A549 (cell line): ENCODE measurements around the gene DPM3. TPM values are rescaled to one million over a fixed set of nuclear protein-coding genes. Genes with fewer than 3 reads are reported as not detected.
"Not testable (repeated sequence)": the region's sequence is repeated elsewhere in the genome, so short reads cannot be mapped to it uniquely, and the experiment has no call there.

Experiments used
- ATAC-seq, 2 experiments: fragments of 200-7000 bp in 1 of 2; fragments of >200 bp in 1 of 2; cut with Nextera tagmentation in 1 of 2; cut with Tn5 transposase in 1 of 2; 3 replicates each; pipeline versions ENCODE4 v1.8.0 to v1.9.1; 2018 to 2020; ENCODE audit warnings: mild to moderate bottlenecking in 1 of 2, moderate library complexity in 1 of 2
- CTCF ChIA-PET: fragments of 300-600 bp; sonication (Branson Sonifier 250); formaldehyde crosslinking; extraction: SDS; loops from one replicate; lab custom pipeline; 2021; ENCODE audit warnings: antibody characterized with exemption, inconsistent platforms; lab: Yijun Ruan, JAX
- POLR2A ChIA-PET: fragments of 350-600 bp; formaldehyde crosslinking; extraction: SDS; loops from one replicate; lab custom pipeline; 2021; ENCODE audit warnings: antibody characterized with exemption, inconsistent platforms; lab: Yijun Ruan, JAX
- DNase-seq, 2 experiments: peaks; one replicate each; pipeline versions ENCODE4 v3.0.0 to v3.0.0-alpha.2; 2011 to 2016; ENCODE audit warnings: low read depth in 1 of 2, low spot score in 1 of 2
- FAIRE-seq: peaks from 2 replicates; lab custom pipeline; 2011; peaks lifted over from hg19 to GRCh38; lab: Jason Lieb, UNC
- H3K27ac ChIP-seq, 2 experiments: fragments of >200 bp; sonication (Bioruptor Twin); formaldehyde crosslinking; 3 replicates each; pipeline ENCODE4 v1.5.1; 2016 to 2017
- H3K4me1 ChIP-seq: fragments of >200 bp; sonication (Bioruptor Twin); formaldehyde crosslinking; 3 replicates; pipeline ENCODE4 v1.6.1; 2016
- H3K4me2 ChIP-seq: fragments of >200 bp; sonication (Bioruptor Twin); formaldehyde crosslinking; 3 replicates; pipeline ENCODE4 v1.6.1; 2016
- H3K4me3 ChIP-seq: fragments of >200 bp; sonication (Bioruptor Twin); formaldehyde crosslinking; 3 replicates; pipeline ENCODE4 v1.5.1; 2016
- H3K9me3 ChIP-seq: fragments of >200 bp; sonication (Bioruptor Twin); formaldehyde crosslinking; 3 replicates; pipeline ENCODE4 v1.6.1; 2016
- CEBPB ChIP-seq, 2 experiments: fragments of >200 bp in 1 of 2; sonication (Bioruptor Twin) in 1 of 2; formaldehyde crosslinking in 1 of 2; IDR thresholded peaks; 2 replicates each; pipeline ENCODE4 v1.6.1; 2012 to 2016
- CHD4 ChIP-seq: fragments of 200-600 bp; sonication (generic); IDR thresholded peaks from 2 replicates; pipeline ENCODE4 v1.6.1; 2016; ENCODE audit warnings: antibody characterized with exemption, mild to moderate bottlenecking, borderline replicate concordance
- EHMT2 ChIP-seq: fragments of 200-600 bp; sonication (generic); IDR thresholded peaks from 2 replicates; pipeline ENCODE4 v1.6.1; 2016; ENCODE audit warnings: antibody characterized with exemption, low read depth, mild to moderate bottlenecking, moderate library complexity
- FOSL2 ChIP-seq, 2 experiments: fragments of 450-650 bp in 1 of 2; fragments of >200 bp in 1 of 2; sonication (Bioruptor Twin) in 1 of 2; formaldehyde crosslinking; IDR thresholded peaks; 2 replicates each; pipeline versions ENCODE4 v1.5.0 to v1.6.1; 2016 to 2020; ENCODE audit warnings: mild to moderate bottlenecking in 1 of 2, moderate library complexity in 1 of 2
- NFE2L2 ChIP-seq: fragments of 150-350 bp; conservative IDR thresholded peaks from 2 replicates; pipeline ENCODE4 v1.6.1; 2014; ENCODE audit warnings: low read length
- NPAS2 ChIP-seq: fragments of 250-450 bp; sonication (Bioruptor Pico); IDR thresholded peaks from 2 replicates; pipeline ENCODE4 v1.8.0; 2022; ENCODE audit warnings: mild to moderate bottlenecking, moderate library complexity, borderline replicate concordance
- NR3C1 ChIP-seq: fragments of >200 bp; sonication (Bioruptor Twin); formaldehyde crosslinking; IDR thresholded peaks from 3 replicates; pipeline ENCODE4 v1.6.1; 2017
- POLR2A ChIP-seq: IDR thresholded peaks from 2 replicates; pipeline ENCODE4 v1.6.1; 2012; ENCODE audit warnings: mild to moderate bottlenecking, low read length
- RAD21 ChIP-seq, 2 experiments: fragments of >200 bp in 1 of 2; sonication (Bioruptor Twin) in 1 of 2; formaldehyde crosslinking in 1 of 2; IDR thresholded peaks in 1 of 2; conservative IDR thresholded peaks in 1 of 2; 2 replicates in 1 of 2; 3 replicates in 1 of 2; pipeline ENCODE4 v1.6.1; 2012 to 2018; ENCODE audit warnings: inconsistent platforms in 1 of 2
- RARB ChIP-seq: fragments of 250-450 bp; sonication (Bioruptor Pico); IDR thresholded peaks from 2 replicates; pipeline ENCODE4 v1.8.0; 2021; ENCODE audit warnings: mild to moderate bottlenecking, moderate library complexity
- SMC3 ChIP-seq: fragments of >200 bp; sonication (Bioruptor Twin); formaldehyde crosslinking; IDR thresholded peaks from 3 replicates; pipeline ENCODE4 v1.6.1; 2018; ENCODE audit warnings: inconsistent platforms
- SREBF2 ChIP-seq: fragments of 450-650 bp; IDR thresholded peaks from 2 replicates; pipeline ENCODE4 v1.6.1; 2014; ENCODE audit warnings: mild to moderate bottlenecking, moderate library complexity
- TFCP2L1 ChIP-seq: fragments of 250-450 bp; sonication (Bioruptor Pico); IDR thresholded peaks from 2 replicates; pipeline ENCODE4 v1.5.0; 2021; ENCODE audit warnings: mild to moderate bottlenecking
- WGBS: methylation state at CpG from one replicate; pipeline ENCODE4 v1.1.6; 2017; ENCODE audit errors: missing lambda C conversion rate; 5-methylcytosine and 5-hydroxymethylcytosine counted together
- polyA plus RNA-seq, 4 experiments: library from polyadenylated mRNA; depleted of rRNA in 3 of 4; stranded (reverse); fragments of >200 nt; fragmentation: RNase III in 1 of 4; extraction: RNeasy Plus Mini Kit Qiagen cat#74134 plus additional on column Dnase treatment in 1 of 4; gene quantifications; 2 replicates in 3 of 4; 3 replicates in 1 of 4; pipeline ENCODE4 v1.2.3, GENCODE V29; 2011 to 2017
- TF ChIP-seq, protein P1 (sequence below): IDR thresholded peaks from 2 replicates; pipeline ENCODE4 v1.6.1; 2012; ENCODE audit warnings: low read depth, borderline replicate concordance
- TF ChIP-seq, protein P2 (sequence below): IDR thresholded peaks from 2 replicates; pipeline ENCODE4 v1.6.1; 2012
- TF ChIP-seq, protein P3 (sequence below): fragments of >200 bp; sonication (Bioruptor Twin); formaldehyde crosslinking; IDR thresholded peaks from 3 replicates; pipeline ENCODE4 v1.5.1; 2016

The DPM3 gene
- polyA plus RNA-seq, 2 of the 4 experiments (the other 2 are of a cell fraction): 22.8 to 80.3 TPM

DNA sequence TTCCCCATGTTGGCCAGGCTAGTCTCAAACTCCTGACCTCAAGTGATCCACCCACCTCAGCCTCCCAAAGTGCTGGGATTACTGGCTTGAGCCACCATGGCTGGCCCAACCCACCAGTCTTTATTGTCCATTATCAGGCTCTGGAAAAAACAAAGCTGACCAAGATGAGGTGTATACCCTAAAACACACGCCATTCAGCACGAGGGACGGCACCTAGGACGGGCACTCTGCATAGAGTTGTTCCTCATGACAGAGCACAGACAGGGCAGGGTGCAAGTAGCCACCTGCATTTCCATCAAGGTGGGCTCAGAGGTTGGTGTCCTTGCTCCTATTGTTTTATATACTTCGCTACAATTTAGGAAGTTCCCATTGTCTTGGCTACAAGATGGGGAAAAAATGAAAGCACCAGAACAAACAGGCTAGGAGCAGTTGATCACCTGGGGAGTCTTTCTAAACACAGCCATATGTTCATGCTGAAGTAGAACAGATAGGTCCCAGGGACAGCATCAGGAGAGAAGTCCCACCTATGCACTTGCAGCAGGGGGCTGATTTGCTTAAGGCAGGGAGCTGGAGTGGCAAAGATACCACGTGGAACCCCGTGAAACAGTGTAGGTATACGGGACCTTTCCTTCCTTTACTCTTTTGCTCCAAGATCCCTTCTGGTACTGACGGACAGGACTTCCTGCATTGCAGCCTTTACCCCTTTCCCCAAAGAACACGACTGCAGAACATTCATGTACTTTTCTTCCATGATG lies 28.3 kb upstream of the DPM3 start (continued):
- TF ChIP-seq, protein P1, sequence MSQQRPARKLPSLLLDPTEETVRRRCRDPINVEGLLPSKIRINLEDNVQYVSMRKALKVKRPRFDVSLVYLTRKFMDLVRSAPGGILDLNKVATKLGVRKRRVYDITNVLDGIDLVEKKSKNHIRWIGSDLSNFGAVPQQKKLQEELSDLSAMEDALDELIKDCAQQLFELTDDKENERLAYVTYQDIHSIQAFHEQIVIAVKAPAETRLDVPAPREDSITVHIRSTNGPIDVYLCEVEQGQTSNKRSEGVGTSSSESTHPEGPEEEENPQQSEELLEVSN: no peak
- TF ChIP-seq NFE2L2: no peak
- TF ChIP-seq NR3C1: no peak
- TF ChIP-seq EHMT2: no peak
- no peak for TF ChIP-seq RARB

DNA sequence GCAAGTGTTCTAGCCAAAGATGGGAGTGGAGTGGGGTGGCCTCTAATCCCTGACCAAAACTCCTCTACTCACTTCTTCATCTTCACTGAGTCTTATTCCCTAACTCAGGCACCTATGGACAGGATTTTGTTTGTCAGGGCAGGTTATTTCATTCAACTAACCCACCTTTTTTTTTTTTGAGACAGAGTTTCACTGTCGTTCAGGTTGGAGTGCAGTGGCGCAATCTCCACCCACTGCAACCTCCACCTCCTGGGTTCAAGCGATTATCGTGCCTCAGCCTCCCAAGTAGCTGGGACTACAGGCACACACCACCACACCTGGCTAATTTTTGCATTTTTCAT lies 27.7 kb upstream of the DPM3 start:
- Histone ChIP-seq H3K4me2 (peak overlapping the region; percentile 89; the same call in 2 of the 3 replicates), H3K4me1 (peaks cover 12% of the 10 kb centered on the region)
- 0 out of 4 replicates have a peak, but pooled peaks of 1 of the 2 experiments have one; percentile 9 for TF ChIP-seq CEBPB (IDR thresholded peaks at IDR 0.05)
- WGBS: 48% methylated on average over 4 of the region's 4 CpGs
- H3K4me3 ChIP-seq, DNase-seq, FAIRE-seq, H3K9me3 ChIP-seq, ATAC-seq, H3K27ac ChIP-seq: not testable (repeated sequence)
- ChIA-PET POLR2A (interaction anchor here (1.5 kb wide), 2 partner anchors 77 to 83 kb away, joined by 5 to 6 read pairs; no protein-coding TSS in a partner anchor), CTCF (interaction anchor here (0.9 to 15.2 kb wide), 26 partner anchors 9 to 259 kb away, joined by 3 to 384 read pairs (median 8); partner anchors contain the start of genes EFNA1, EFNA4, SLC50A1 and THBS3)

DNA sequence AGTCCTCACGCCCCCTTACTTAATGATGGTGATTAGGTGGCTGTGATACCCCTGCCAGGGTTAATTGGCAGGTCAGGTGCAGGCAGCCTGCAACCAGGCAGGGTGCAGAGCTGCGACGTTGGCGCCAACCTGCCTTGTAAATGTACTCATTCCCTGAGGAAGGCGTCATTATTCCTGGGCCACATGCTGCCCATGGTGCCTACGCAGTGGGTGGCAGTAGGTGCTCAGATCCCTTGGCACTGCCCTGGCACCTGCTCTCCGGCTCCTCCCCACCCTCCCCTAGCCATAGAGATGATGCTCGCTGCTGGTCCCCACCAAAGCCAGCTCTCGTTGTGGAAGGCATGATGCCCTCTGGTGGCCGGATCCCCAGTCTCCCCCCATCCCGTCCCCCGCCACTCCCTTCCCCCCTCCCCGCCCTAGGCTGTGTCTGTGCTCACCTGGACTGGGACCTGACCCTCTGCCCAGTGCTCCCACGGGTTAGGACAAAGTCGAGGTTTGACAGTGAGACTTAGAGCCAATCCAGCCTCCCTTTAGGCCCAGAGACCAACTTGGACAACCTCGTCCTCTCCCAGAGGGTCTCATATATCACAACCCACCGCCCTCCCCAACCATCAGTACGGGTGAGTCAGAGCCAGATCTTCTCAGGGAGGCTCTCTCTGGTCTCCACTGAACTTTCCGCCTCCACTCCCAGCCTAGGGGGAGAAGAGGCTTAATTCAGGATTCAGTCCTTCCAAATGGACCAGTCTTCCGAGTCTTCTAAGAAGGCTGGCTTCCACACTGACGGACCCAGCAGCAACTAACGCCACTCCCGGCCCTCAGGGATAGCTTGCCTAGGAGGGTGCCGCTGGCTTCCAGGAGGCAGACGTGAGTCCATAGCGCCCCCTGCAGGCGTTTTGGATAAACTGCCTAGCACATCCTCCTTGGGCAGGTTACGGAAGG lies 27.1 kb upstream of the DPM3 start:
- POLR2A ChIA-PET: interaction anchor here (1.5 kb wide), 2 partner anchors 76 to 83 kb away, joined by 5 to 6 read pairs; no protein-coding TSS in a partner anchor
- FAIRE-seq (peak; percentile 88), DNase-seq (peak; percentile 77 to 91), ATAC-seq (peak; percentile 84 to 90)
- H3K9me3 ChIP-seq: no peaks in the 10 kb centered on the region
- H3K4me1 ChIP-seq: peaks cover 12% of the 10 kb centered on the region
- peak overlapping the region; percentile 89 for H3K4me2 ChIP-seq
- H3K4me3 ChIP-seq: peak overlapping the region; percentile 34
- CTCF ChIA-PET: interaction anchor here (0.9 to 15.2 kb wide), 27 partner anchors 10 to 161 kb away, joined by 3 to 384 read pairs (median 8); partner anchors contain the start of genes EFNA1, EFNA3, EFNA4 and SLC50A1
- TF ChIP-seq POLR2A: no peak
- peak; percentile 65; the same call in 1 of the 2 replicates for TF ChIP-seq CHD4
- TF ChIP-seq SMC3: peak; percentile 64
- peak; percentile 93 to 98 for TF ChIP-seq RAD21 (conservative IDR thresholded peaks at IDR 0.05 in 1 of 2, IDR thresholded peaks at IDR 0.05 in 1 of 2)
- no peak for TF ChIP-seq SREBF2
- TF ChIP-seq TFCP2L1 (CRISPR knock-in tag): no peak
- TF ChIP-seq, protein P2, sequence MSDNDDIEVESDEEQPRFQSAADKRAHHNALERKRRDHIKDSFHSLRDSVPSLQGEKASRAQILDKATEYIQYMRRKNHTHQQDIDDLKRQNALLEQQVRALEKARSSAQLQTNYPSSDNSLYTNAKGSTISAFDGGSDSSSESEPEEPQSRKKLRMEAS: peak; percentile 43; the same call in 1 of the 2 replicates
- TF ChIP-seq NPAS2 (CRISPR knock-in tag): no peak
- TF ChIP-seq, protein P3, sequence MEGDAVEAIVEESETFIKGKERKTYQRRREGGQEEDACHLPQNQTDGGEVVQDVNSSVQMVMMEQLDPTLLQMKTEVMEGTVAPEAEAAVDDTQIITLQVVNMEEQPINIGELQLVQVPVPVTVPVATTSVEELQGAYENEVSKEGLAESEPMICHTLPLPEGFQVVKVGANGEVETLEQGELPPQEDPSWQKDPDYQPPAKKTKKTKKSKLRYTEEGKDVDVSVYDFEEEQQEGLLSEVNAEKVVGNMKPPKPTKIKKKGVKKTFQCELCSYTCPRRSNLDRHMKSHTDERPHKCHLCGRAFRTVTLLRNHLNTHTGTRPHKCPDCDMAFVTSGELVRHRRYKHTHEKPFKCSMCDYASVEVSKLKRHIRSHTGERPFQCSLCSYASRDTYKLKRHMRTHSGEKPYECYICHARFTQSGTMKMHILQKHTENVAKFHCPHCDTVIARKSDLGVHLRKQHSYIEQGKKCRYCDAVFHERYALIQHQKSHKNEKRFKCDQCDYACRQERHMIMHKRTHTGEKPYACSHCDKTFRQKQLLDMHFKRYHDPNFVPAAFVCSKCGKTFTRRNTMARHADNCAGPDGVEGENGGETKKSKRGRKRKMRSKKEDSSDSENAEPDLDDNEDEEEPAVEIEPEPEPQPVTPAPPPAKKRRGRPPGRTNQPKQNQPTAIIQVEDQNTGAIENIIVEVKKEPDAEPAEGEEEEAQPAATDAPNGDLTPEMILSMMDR: peak; percentile 94
- no peak for TF ChIP-seq FOSL2 (IDR thresholded peaks at IDR 0.05)
- TF ChIP-seq FOSL2 (CRISPR knock-in tag; IDR thresholded peaks at IDR 0.05): peak; percentile 49
- 24% methylated on average over 25 of the region's 28 CpGs for WGBS
- H3K27ac ChIP-seq: peak overlapping the region; percentile 62 to 81
